GM12872 (cell line): ENCODE results near the gene SPHK2.

Source experiments
- TF ChIP-seq, protein P1 (sequence below): IDR thresholded peaks from 3 replicates; pipeline ENCODE4 v1.5.1; 2011; ENCODE audit warnings: low read depth, mild to moderate bottlenecking, low read length, moderate library complexity; ENCODE audit not compliant: insufficient read depth

Gene SPHK2

GRCh38 chr19:48613852-48614435 lies 5.4 kb upstream of the SPHK2 start:
- TF ChIP-seq, protein P1, sequence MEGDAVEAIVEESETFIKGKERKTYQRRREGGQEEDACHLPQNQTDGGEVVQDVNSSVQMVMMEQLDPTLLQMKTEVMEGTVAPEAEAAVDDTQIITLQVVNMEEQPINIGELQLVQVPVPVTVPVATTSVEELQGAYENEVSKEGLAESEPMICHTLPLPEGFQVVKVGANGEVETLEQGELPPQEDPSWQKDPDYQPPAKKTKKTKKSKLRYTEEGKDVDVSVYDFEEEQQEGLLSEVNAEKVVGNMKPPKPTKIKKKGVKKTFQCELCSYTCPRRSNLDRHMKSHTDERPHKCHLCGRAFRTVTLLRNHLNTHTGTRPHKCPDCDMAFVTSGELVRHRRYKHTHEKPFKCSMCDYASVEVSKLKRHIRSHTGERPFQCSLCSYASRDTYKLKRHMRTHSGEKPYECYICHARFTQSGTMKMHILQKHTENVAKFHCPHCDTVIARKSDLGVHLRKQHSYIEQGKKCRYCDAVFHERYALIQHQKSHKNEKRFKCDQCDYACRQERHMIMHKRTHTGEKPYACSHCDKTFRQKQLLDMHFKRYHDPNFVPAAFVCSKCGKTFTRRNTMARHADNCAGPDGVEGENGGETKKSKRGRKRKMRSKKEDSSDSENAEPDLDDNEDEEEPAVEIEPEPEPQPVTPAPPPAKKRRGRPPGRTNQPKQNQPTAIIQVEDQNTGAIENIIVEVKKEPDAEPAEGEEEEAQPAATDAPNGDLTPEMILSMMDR, result no peak

DNA sequence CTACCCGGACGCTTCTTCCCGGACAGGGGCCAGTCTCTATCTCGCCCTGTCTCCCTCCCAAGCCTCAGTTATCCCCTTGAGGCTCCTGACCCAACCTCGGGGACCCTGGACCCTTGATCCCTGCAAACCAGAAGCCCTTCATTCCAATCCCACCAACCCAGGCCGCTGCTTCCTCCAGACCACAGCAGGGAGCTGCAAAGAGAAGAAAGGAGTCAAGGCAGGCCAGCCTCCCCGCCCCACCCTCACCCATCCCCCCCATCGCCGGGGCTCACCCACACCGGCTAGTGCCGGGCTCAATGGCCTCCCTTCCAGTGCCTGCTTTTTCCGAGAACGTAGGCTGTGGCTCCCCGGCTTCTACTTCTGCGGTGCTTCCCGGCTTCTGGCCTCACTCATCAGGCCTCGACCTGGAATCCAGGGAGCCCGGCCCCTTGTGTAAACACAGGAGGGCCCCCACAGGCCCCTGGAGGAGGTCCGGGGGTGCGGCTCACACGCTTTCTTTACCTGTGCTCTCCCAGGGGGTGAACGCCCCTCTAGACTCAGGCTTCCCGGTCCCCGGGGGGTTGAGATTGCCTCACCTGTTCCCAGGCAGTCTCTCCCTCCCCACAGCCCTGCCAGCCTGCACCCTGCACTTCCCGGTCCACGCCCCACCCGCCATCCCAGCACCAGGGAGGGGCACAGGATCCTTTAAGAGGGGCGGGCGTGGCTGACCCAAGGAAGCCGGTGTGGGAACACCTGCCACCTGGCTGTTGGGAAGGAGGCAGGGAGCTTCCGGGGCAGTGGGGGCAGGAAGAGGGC lies 4.7 kb upstream of the SPHK2 start, which contains the start of gene FAM83E:
Gene FAM83E, minus strand, starts transcription at position 641 of the 795 bp plus-strand sequence. CDS start 1,704 bp downstream, outside the sequence.
- TF ChIP-seq, protein P1, result no peak

- TF ChIP-seq, protein P1, result no peak
Observed at GRCh38 chr19:48615231-48616040, 3.9 kb upstream of the SPHK2 start.

DNA sequence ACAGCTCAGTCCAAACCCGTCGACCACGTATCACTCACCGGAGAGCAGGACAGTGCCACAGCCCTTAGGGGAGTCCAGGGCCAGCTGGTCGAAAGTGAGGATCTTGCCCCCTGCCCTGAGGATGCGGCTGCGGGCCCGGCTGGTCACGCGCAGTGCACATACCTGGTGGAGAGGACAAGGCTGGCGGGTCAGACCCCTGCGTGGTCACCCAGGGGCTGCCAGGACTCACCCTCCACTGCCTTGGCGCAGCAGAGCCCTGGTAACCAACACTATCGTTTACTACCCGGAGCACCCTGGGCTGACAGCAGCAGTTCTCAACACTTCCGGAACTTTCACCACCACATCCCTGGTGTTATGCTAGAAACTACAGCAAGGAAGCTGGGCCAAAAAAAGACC lies 3.3 kb upstream of the SPHK2 start:
- TF ChIP-seq, protein P1, result no peak

GRCh38 chr19:48616491-48617056 lies 2.7 kb upstream of the SPHK2 start:
- TF ChIP-seq, protein P1, result no peak

GRCh38 chr19:48617146-48617937 lies 2.0 kb upstream of the SPHK2 start:
- TF ChIP-seq, protein P1, result 0 out of 3 replicates have a peak, but pooled peaks have one; percentile 6
